ENCODE results near the gene CHRM2.

DNA sequence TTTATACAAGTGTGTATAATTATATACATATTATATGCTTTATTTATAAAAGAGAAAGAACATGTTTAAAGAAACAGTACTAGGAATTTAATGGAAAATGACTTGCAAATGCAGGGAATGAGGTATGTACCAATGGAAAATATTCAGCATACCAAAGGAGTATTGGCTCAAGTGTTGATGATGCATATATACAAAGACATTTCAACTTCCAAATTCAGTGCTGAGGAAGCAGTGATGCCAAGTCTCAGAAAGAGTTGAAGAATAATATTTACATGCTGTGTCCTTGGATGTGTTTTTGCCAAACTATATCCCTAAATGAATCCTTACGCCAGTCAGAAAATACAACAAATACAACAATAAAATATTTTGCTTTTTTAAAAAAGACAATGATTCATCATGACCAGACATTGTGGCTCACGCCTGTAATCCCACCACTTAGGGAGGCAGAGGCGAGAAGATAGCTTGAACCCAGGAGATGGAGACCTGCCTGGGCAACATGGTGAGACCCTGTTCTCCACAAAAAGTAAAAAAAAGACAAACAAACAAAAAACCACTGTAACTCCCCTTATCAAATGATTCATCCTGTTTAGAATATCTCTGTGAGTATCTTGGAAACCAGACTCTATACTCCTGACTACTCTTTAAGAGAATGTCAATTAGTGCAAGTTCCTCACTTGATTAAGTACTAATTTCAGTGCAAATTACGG is 157.2 kb downstream of the CHRM2 start:
- TF ChIP-seq, protein P1, sequence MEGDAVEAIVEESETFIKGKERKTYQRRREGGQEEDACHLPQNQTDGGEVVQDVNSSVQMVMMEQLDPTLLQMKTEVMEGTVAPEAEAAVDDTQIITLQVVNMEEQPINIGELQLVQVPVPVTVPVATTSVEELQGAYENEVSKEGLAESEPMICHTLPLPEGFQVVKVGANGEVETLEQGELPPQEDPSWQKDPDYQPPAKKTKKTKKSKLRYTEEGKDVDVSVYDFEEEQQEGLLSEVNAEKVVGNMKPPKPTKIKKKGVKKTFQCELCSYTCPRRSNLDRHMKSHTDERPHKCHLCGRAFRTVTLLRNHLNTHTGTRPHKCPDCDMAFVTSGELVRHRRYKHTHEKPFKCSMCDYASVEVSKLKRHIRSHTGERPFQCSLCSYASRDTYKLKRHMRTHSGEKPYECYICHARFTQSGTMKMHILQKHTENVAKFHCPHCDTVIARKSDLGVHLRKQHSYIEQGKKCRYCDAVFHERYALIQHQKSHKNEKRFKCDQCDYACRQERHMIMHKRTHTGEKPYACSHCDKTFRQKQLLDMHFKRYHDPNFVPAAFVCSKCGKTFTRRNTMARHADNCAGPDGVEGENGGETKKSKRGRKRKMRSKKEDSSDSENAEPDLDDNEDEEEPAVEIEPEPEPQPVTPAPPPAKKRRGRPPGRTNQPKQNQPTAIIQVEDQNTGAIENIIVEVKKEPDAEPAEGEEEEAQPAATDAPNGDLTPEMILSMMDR (IDR thresholded peaks at IDR 0.05), result no peak
- TF ChIP-seq EZH2 (IDR thresholded peaks at IDR 0.05) (no peak), EZH2phosphoT487 (IDR thresholded peaks at IDR 0.05) (no peak)
